HG03139 (cell line): ENCODE data around the gene ATP9B.
"Not testable (repeated sequence)": the region's sequence is repeated elsewhere in the genome, so short reads cannot be mapped to it uniquely, and the experiment has no call there.

Experiments used
- ATAC-seq: cut with Tn5 transposase; IDR thresholded peaks from one replicate; pipeline ENCODE4 v1.9.1; 2021; ENCODE audit not compliant: unreplicated experiment

The ATP9B gene

DNA sequence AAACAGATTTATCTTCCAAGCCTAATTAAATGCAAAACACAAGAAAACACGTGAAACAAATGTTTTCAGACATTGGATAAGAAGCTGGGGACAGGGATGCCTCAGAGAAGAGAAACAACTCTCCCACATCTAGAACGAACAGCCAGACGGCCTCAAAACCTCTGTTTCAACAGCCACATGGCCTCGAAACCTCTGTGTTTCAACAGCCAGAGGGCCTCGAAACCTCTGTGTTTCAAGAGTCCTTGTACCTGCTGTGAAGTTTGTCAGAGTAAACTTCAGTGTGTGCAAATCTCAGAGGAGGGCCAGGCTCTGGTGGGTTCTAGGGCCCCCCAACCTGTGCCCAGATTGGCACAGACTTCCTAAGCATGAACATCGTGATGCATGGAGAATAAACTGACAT, 283.2 kb downstream of the ATP9B start:
- no peak for ATAC-seq

DNA sequence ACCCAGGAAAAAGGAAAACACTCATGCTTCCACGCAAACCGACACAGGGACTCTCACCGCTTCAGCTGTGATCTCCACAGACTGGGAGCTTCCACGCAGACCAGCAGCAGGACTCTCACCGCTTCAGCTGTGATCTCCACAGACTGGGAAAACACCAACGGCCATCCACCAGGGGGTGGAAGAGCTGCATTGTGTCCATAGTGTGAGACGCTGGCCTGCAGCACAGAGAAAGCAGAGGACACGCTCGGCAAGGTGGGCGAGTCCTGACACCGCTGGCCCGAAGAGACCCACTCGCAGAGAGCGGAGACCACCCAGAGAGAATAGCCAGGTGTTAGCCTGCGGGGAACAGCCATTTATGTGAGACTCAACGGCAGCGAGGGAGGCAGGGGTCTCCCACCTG, 284.1 kb downstream of the ATP9B start:
- ATAC-seq = no peak

DNA sequence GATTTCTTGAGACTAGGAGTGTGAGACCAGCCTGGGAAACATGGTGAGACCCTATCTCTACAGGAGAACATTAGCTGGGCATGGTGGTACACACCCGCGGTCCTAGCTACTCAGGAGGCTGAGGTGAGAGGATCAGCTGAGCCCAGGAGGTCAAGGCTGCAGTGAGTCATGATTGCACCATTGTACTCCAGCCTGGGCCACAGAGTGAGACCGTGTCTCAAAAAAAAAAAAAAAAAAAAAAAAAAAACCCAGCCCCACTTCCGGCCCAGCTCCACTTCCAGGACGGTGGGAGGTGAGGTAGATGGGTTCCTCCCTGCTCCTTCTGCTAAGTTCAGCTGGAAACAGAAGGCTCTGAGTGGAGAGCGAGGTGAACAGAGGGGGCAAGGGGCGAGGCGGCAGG, 285.2 kb downstream of the ATP9B start:
- ATAC-seq = no peak

DNA sequence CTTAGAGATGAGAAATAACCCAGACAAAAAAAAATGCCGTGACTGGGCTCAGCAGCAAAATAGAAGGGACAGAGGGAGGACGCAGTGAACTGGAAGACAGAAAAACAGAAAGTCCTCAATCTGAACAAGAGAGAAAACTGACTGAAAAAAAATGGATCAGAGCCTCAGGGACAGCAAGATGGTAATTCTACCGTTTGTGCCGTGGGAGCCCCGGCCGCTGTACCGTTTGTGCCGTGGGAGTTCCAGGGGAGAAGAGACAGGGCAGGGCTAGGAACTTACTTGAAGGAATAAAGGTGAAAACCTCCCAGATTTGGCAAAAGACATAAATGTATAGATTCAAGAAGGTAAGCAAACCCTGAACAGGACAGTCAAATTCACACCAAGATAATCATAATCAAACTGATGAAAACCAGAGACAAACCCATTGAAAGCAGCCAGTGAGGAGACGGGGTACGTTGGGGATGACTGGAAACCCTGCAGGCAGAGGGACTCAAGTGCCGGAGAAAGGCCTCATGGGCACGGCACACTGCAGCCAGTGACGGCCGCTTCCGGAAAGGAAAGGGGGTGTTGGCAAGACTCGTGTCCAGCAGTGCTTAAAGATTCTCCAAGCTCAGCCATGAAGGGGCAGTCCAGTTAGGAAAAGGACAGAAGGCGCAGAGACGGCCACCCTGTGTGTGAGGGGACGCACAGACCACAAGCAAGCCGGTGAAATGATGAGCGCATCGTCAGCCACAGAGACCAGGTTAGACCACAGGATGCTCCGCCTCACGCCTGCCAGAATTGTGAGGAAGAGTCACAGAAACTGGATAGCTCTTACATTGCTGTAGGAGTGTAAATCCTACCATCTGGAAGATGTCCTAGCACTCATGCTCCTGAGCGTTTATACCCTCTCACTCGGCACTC, 286.5 kb downstream of the ATP9B start:
- peak; percentile 40 for ATAC-seq

DNA sequence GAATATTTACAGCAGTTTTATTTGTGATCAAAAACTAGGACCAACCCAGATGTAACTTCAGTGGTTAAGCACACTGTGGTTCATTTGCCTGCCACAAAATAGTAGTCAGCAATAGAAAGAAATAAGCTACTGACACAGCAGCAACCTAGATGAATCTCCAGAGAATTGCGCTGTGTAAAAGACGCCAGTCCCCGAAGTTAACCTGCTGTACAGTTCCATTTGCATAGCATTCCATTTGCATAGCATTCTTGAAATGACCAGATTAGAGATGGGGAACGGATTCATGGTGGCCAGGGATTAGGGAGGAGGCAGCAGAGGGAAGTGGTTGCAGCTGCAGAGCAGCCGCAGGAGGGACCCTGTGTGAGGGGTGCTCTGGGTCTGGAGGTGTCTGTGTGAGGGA, 287.2 kb downstream of the ATP9B start:
- peak; percentile 87 for ATAC-seq

DNA sequence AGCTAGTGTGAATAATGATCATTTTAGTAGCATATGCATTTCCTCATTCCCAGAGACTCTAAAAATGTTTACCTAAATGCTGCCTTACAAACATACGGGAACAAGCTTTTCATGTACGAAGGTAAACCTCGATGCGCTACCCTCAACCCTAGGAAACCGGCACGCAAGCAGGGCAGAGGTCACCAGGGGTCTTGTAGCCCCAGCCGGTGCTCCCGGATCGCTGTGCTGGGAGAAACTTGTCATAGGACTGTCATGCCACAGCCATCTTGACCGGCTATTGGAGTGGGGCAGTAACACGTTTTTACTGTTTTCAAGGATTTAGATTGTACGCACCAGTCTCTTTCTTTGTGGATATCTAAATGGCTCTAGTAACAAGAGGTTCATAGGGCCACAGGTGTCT, 291.7 kb downstream of the ATP9B start:
- ATAC-seq = no peak

DNA sequence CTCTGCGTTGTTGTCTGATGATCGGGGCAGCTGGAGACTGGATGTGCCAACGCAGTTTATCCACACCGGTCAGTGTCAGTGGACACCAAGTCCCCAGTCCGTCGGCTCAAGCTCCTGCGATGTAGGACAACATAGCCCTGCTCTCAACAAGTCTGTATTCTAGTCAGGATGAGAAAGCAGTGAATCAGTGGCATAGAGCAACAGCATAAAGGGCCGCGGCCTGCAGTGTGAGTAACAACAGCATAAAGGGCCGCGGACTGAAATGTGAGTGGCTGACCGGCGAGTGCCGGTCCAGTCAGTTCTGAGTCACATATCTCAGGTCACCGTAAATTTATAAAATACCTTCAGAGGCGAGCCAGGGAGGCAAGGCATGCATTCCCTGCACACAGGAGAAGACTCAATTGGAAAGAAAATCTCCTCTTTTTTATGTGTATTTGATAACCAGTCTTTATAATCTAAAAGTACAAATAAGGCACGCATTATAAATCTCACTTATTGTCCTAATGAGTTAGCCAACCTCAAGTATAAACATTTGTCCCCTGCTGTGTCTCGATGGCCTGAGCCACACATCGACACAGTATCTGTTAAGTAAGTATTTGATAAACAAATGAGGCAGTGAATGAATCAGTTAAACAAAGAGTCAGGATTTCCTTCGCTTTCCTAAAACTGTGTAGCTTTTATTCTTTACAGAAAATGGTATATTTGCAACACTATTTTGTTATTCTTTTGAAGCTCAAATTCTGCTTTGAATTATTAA, 292.8 kb downstream of the ATP9B start:
- ATAC-seq = no peak

DNA sequence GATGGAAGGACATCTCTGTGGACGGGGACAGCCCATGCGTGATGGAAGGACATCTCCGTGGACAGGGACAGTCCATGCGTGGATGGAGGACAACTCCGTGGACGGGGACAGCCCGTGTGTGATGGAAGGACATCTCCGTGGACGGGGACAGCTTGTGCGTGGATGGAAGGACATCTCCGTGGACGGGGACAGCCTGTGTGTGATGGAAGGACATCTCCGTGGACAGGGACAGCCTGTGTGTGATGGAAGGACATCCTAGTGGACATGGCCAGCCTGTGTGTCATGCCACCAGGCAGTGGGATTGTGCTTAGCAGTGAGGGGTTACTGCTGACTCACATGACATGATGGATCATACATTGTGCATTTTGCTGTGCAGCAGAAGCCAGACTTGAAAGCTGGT, 296.5 kb downstream of the ATP9B start:
- no peak for ATAC-seq

DNA sequence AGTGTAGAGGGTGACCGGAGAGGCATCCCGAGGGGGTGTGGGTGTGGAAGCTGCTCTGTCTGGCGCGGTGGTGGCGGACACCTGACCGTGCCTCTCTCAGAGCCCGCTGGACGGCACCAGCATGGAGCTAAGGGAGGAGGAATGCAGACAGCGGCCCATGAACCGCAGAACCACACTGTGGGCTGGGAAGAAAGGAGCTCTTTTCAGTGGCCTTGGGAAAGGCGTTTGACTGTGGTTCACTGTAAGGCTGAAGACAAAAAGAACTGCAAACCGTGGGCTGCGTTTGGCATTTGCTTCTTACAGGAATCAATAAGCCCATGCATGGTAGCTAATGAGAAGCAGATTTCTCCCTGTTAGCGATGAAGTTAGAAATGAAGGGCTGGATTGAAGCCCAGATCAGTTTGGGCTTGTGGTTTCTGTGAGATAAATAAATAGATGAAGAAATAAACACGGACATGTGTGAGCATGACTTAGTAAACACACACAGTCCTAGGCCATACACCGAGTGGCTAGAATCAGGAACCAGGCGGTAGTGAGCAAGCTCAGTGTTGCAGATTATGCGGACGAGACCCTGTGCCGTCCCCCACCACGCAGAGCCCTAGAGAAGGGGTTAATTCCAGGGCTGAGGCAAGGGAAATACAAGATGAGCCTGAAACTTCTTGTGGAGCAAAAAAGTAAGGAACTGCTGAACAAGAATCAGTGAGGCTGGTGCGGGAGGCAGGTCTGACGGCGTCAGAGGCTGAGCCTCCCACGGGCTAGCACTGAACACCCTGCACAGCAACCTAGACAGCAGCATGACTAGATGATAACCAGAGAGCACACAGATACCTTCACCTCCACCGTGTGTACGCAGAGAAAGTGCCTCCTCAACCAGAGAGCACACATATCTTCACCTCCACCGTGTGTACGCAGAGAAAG, 297.2 kb downstream of the ATP9B start:
- ATAC-seq = no peak

DNA sequence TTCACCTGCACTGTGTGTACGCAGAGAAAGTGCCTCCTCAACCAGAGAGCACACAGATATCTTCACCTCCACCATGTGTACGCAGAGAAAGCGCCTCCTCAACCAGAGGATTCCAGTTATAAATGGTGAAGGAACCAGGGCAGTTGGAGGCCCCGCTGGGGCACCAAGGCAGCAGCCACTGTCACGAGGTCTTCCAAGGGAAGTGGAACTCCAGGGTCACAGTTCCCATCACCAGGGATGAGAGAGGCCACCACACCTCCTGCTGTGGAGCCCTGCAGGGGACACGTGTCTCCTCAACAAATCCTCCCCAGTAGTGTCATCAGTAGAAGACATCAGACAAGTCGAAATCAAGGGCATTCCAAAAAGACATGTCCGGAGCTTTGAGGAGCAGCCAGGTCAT, 298.3 kb downstream of the ATP9B start:
- ATAC-seq = no peak

DNA sequence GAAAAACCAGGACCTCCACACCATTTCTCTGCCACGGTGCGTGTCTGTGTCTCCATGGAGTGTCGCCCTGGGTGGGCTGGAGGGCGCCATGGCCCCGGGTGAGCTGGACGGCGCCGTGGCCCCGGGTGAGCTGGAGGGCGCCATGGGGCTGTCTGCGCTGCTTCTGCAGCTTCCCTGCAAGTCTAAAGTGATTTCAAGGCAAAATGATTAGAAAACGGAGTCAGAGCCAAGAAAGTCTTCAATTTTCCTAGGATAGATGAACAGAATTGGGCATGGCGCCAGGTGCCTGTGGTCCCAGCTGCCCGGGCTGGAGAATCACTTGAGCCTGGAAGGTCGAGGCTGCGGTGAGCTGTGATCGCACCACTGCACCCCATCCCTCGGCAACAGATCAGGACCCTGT, 298.8 kb downstream of the ATP9B start:
- ATAC-seq = no peak

DNA sequence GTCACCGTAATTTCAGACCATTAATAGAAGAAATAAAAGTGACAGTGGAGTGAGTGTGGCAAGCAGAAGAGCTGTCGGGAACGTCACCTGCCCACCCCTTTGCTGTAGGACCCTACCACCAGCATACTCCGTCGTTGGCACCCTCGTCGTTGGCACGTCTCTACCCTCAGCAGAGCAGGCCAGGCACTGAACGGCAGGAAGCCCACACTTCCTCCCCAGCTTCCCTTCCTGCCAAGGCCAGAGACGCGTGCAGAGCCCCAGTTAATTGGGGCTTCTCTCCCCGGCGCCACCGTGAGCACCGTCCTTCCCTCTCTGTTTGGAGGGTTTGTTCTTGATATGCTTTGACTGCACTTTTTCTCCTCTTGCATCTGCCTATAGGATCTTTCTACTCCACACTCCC, 299.5 kb downstream of the ATP9B start:
- no peak for ATAC-seq

DNA sequence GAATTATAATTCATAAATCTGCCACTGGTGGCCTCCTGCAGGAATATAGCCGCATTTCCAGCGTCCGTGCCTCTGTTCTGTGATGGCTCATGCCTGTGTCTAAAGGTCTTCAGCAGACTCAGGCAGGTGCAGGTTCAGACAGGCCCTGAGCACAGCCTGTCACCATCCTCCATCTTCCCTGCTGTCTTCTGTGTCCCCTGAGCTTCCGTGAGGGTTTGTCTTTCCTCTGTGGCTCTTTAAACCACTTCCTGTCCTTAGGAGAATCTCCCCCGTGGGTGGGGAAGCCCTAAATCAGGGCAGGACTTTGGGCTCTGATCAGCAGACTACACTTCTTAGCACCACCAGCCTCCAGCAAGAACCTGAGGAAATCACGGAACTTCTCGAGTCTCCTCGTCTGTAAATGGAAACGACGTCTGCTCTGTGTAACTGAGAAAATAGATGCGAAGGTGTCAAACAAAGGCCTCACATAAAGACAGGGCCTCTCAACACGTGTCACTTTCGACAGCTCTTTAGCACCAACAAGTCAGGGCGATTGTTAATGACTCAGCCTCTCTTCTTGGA, 302.4 kb downstream of the ATP9B start:
- no peak for ATAC-seq

DNA sequence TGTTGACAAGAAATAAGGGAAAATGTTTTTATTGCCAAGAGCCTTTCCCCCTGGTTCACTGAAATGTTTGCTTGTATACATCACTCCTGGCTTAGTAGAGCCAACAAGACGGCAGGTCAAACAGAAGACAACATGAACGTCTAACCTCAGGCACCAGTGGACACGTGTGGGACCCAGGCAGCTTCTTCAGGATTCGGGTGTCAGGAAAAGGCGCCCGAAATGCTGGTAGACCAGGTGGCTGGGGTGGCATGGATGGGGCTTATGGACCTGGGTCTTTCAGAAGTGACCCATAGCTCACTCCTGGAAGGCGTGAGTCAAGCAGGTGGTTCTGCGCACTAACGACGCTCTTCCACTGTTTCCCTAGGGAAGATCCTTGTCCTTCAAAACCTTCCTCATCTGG, 303.3 kb downstream of the ATP9B start:
- no peak for ATAC-seq

DNA sequence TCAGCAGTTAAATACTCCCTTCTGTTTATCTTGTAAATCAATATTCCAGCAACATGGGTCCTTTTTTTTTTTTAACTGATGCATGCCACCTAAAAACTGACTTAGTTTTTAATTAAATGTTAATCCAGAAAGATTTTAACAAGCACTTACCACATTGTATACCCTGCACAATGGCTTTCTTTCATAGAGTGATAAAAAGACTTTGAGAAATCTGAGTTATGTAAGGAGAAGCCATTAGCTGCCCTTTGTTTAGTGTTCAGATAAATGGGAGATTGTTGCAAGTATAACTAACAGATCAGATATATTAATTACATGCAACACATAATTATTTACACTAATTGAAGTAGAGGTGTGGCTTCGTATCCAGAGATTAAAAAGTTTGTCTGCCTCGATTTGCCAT, 303.8 kb downstream of the ATP9B start:
- no peak for ATAC-seq

DNA sequence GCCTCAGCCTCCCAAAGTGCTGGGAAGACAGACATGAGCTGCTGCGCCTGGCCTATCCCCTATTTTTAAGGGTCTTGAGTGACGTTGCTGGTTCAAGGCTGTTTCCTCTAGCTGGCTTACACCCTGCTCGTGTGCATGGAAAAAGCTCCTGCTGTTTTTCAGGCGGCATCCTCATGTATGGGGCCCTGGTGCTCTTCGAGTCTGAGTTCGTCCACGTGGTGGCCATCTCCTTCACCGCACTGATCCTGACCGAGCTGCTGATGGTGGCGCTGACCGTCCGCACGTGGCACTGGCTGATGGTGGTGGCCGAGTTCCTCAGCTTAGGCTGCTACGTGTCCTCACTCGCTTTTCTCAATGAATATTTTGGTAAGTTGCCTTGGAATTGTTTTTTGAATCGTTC, 304.5 kb downstream of the ATP9B start:
- ATAC-seq = no peak

DNA sequence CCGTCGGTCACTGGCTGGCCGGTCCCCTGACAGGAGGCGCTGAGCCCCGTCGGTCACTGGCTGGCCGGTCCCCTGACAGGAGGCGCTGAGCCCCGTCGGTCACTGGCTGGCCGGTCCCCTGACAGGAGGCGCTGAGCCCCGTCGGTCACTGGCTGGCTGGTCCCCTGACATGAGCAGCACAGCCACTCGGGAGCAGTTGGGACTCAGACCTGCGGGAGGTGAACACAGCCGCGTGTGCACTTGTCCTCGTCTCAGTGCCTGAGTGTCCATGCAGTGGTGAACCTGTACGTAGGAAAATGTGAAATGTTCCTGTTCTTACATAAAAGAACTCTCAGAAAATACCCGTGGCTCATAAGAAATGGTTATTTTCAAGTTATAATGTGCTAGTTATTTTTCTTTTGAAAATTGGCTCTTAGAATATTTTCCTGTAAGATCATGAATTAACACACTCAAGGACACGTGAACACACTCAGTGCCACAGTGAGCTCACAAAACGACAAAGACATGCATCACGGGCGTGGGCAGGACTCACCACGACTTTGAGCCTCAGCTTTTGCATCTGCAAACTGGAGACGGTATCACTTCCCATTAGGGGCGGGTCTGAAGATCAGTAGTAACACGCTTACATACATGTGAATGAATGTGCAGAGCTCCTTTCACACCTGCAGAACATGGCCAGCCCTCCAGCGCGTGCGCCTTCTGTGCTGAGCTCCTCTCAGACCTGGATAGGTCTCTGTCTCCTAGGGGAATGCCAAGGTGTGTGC, 305.4 kb downstream of the ATP9B start:
- peak; percentile 84 for ATAC-seq

DNA sequence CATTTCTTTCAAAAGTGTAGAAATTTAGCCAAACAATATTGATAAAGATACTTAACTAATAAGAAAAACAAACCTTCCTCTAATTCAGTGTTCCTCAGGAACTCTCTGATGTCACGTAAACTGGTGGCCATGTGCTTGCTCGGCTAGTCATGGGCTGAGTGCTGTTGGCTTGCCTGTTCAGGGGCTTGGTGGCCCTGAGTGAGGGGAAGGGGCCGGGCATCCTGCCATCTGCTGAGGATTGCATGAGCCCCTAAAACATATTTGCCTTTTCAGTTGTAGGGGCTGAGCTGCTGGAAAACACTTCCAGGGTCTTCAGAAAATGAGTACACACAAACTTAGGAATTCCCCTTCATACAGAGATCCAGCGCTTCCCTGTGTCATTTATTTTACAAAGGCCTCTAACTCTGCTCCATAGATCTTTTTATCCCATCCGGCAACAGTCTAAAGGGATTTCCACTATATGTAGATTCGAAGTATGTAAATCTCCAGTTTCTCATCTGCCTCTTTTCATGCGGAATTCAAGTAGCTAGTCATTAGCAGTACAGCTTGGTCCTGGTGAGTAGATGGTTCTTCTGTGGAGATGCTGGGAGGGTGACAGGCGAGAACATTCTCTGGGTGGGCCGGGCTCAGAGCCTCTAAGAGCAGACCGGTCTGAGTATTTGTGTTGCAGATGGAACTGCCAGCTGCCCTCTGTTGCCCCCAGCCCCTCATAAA, 306.4 kb downstream of the ATP9B start:
- no peak for ATAC-seq

DNA sequence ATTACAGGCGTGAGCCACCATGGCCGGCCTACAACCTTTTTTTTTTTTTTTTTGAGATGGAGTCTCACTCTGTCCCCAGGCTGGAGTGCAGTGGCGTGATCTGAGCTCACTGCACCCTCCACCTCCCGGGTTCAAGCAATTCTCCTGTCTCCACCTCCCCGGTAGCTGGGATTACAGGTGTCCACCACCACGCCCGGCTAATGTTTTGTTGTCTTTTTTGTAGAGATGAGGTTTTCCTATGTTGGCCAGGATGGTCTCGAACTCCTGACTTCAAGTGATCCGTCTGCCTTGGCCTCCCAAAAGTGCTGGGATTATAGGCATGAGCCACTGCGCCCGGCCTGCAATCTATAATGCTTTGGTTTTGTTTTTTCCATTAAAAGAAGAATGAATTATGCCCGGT, 307.5 kb downstream of the ATP9B start:
- not testable (repeated sequence) for ATAC-seq
